Ishikawa (cell line): Measurements from ENCODE around the gene COG4.

ENCODE experiments used
- CEBPB ChIP-seq: IDR thresholded peaks from 2 replicates; pipeline ENCODE4 v1.6.1; 2012
- CREB1 ChIP-seq: IDR thresholded peaks from 2 replicates; pipeline ENCODE4 v1.6.1; 2012; ENCODE audit warnings: low read depth
- EGR1 ChIP-seq: IDR thresholded peaks from 2 replicates; pipeline ENCODE4 v1.6.1; 2012
- EP300 ChIP-seq: IDR thresholded peaks from 2 replicates; pipeline ENCODE4 v1.6.1; 2012; ENCODE audit warnings: borderline replicate concordance
- FOXM1 ChIP-seq: IDR thresholded peaks from 2 replicates; pipeline ENCODE4 v1.6.1; 2012; ENCODE audit warnings: low read depth, borderline replicate concordance
- MAX ChIP-seq: IDR thresholded peaks from 2 replicates; pipeline ENCODE4 v1.6.1; 2012
- NFIC ChIP-seq: IDR thresholded peaks from 2 replicates; pipeline ENCODE4 v1.6.1; 2012
- RAD21 ChIP-seq: IDR thresholded peaks from 2 replicates; pipeline ENCODE4 v1.6.1; 2012; ENCODE audit warnings: low read depth
- REST ChIP-seq: IDR thresholded peaks from 2 replicates; pipeline ENCODE4 v1.6.1; 2012; ENCODE audit warnings: low read depth, mild to moderate bottlenecking
- TAF1 ChIP-seq: IDR thresholded peaks from 2 replicates; pipeline ENCODE4 v1.6.1; 2012; ENCODE audit warnings: low read depth, mild to moderate bottlenecking
- TCF12 ChIP-seq: IDR thresholded peaks from 2 replicates; pipeline ENCODE4 v1.6.1; 2012; ENCODE audit warnings: low read depth
- TEAD4 ChIP-seq: IDR thresholded peaks from 2 replicates; pipeline ENCODE4 v1.6.1; 2012
- USF1 ChIP-seq: IDR thresholded peaks from 2 replicates; pipeline ENCODE4 v1.6.1; 2012
- YY1 ChIP-seq: IDR thresholded peaks from 2 replicates; pipeline ENCODE4 v1.6.1; 2012; ENCODE audit warnings: low read depth
- ZBTB7A ChIP-seq: IDR thresholded peaks from 2 replicates; pipeline ENCODE4 v1.6.1; 2012; ENCODE audit warnings: low read depth

The COG4 gene

GRCh38 chr16:70510216-70510615 lies 13.1 kb downstream of the COG4 start:
- TF ChIP-seq EP300 (no peak), EGR1 (no peak), USF1 (no peak), MAX (no peak), NFIC (no peak), RAD21 (no peak), ZBTB7A (no peak), CREB1 (no peak), REST (no peak), CEBPB (no peak), FOXM1 (no peak)

- TF ChIP-seq YY1 (no peak), EP300 (no peak), MAX (no peak), RAD21 (no peak), CREB1 (no peak), TCF12 (no peak), CEBPB (no peak), USF1 (no peak), NFIC (no peak), TEAD4 (no peak), TAF1 (no peak), FOXM1 (no peak), REST (no peak), EGR1 (no peak), ZBTB7A (no peak)
Observed at GRCh38 chr16:70508752-70509151, 14.6 kb downstream of the COG4 start.

GRCh38 chr16:70496513-70496912 lies 26.8 kb downstream of the COG4 start:
- no peak for TF ChIP-seq CEBPB
- TF ChIP-seq TEAD4 = no peak
- TF ChIP-seq ZBTB7A = no peak
- TF ChIP-seq FOXM1 = no peak
- no peak for TF ChIP-seq CREB1
- no peak for TF ChIP-seq MAX
- TF ChIP-seq TCF12 = no peak
- no peak for TF ChIP-seq NFIC
- no peak for TF ChIP-seq RAD21

- TF ChIP-seq TCF12 (no peak), MAX (no peak), FOXM1 (no peak), TAF1 (no peak), YY1 (no peak), USF1 (no peak)
Observed at GRCh38 chr16:70495425-70496182, 27.8 kb downstream of the COG4 start.

GRCh38 chr16:70494777-70495176 lies 28.6 kb downstream of the COG4 start:
- TF ChIP-seq USF1 (no peak), NFIC (no peak), FOXM1 (no peak), EP300 (no peak), EGR1 (no peak), MAX (no peak), ZBTB7A (no peak), TEAD4 (no peak), REST (no peak), CEBPB (no peak)
